AG04449 (cell line): Measurements from ENCODE around the gene USP32.

Source experiments
- CTCF ChIA-PET: fragments of 350-600 bp; formaldehyde crosslinking; extraction: SDS; loops from one replicate; lab custom pipeline; 2021; ENCODE audit warnings: antibody characterized with exemption; lab: Yijun Ruan, JAX
- POLR2A ChIA-PET: fragments of 400-600, 350-600 bp; formaldehyde crosslinking; extraction: SDS; loops from one replicate; lab custom pipeline; 2020; ENCODE audit warnings: antibody characterized with exemption, inconsistent platforms; lab: Yijun Ruan, JAX
- DNase-seq: peaks from one replicate; pipeline ENCODE4 v3.0.0-alpha.2; 2010; ENCODE audit warnings: low read depth, low spot score
- H3K4me3 ChIP-seq: 2 replicates; pipeline ENCODE4 v1.5.1; 2011; ENCODE audit warnings: low read depth, mild to moderate bottlenecking, control low read depth, low read length
- CTCF ChIP-seq: IDR thresholded peaks from one replicate; pipeline ENCODE4 v1.5.1; 2011; ENCODE audit warnings: mild to moderate bottlenecking, moderate library complexity, low read length, control low read depth, inconsistent platforms; ENCODE audit not compliant: insufficient read depth; ENCODE audit errors: missing control alignments

USP32 gene

GRCh38 chr17:60416368-60416925, 24.5 kb upstream of the USP32 start:
- ChIA-PET CTCF (no interaction called here), POLR2A (no interaction called here)
- no peak for DNase-seq
- H3K4me3 ChIP-seq: no peak overlapping the region
- no peak for TF ChIP-seq CTCF

GRCh38 chr17:60415146-60415545, 23.2 kb upstream of the USP32 start:
- DNase-seq: no peak

GRCh38 chr17:60412701-60413100, 20.8 kb upstream of the USP32 start:
- H3K4me3 ChIP-seq: no peak overlapping the region
- CTCF ChIA-PET: interaction anchor here (1.5 to 1.7 kb wide), 2 partner anchors 8 to 270 kb away, joined by 6 to 7 read pairs; no protein-coding TSS in a partner anchor
- TF ChIP-seq CTCF: no peak
- POLR2A ChIA-PET: no interaction called here
- DNase-seq: no peak

More at GRCh38 chr17:60415146-60415545, 23.2 kb upstream of the USP32 start:
- H3K4me3 ChIP-seq: no peak overlapping the region
- POLR2A ChIA-PET: interaction anchor here (0.7 kb wide), 1 partner anchor 23 kb away, joined by 3 read pairs; the partner anchor contains the start of gene USP32
- no peak for TF ChIP-seq CTCF
- CTCF ChIA-PET: interaction anchor here (1.1 kb wide), 1 partner anchor 9 kb away, joined by 3 read pairs; no protein-coding TSS in a partner anchor

- DNase-seq: no peak
- TF ChIP-seq CTCF: no peak
- CTCF ChIA-PET: interaction anchor here (0.6 to 1.5 kb wide), 2 partner anchors 9 to 11 kb away, joined by 3 to 4 read pairs; no protein-coding TSS in a partner anchor
- H3K4me3 ChIP-seq: no peak overlapping the region
- POLR2A ChIA-PET: no interaction called here
Measured at GRCh38 chr17:60410001-60410400, 18.1 kb upstream of the USP32 start.

- ChIA-PET CTCF (interaction anchor here (0.6 to 4.1 kb wide), 2 partner anchors 12 to 15 kb away, joined by 4 to 18 read pairs; partner anchors contain the start of gene CHCT1), POLR2A (no interaction called here)
- no peak for DNase-seq
- no peak overlapping the region for H3K4me3 ChIP-seq
- TF ChIP-seq CTCF: no peak
Measured at GRCh38 chr17:60406887-60407286, 15.0 kb upstream of the USP32 start.

GRCh38 chr17:60403962-60404361, 12.0 kb upstream of the USP32 start:
- ChIA-PET POLR2A (no interaction called here), CTCF (interaction anchor here (0.6 to 4.1 kb wide), 4 partner anchors 18 to 233 kb away, joined by 3 to 18 read pairs (median 6); partner anchors contain the start of gene CHCT1)
- DNase-seq: no peak
- H3K4me3 ChIP-seq: no peak overlapping the region
- TF ChIP-seq CTCF: no peak
